SU-DHL-6 (cell line): Measurements from ENCODE around the gene PCYOX1L.

ENCODE experiments used
- H2AFZ ChIP-seq: fragments of 200-600 bp; sonication (generic); 2 replicates; pipeline ENCODE4 v1.6.1; 2014; ENCODE audit warnings: low read depth, mild to moderate bottlenecking, moderate library complexity, mixed read lengths, antibody characterized with exemption, low read length; ENCODE audit not compliant: severe bottlenecking
- H3F3A ChIP-seq: fragments of 200-600 bp; shearing (Covaris generic); 2 replicates; pipeline ENCODE4 v1.6.0; 2016; ENCODE audit warnings: antibody characterized with exemption, mild to moderate bottlenecking; ENCODE audit not compliant: insufficient read depth
- H3K27ac ChIP-seq: fragments of 200-600 bp; sonication (generic); 2 replicates; pipeline ENCODE4 v1.5.1; 2016; ENCODE audit warnings: low read depth, mild to moderate bottlenecking, low read length, moderate library complexity, mixed read lengths
- H3K27me3 ChIP-seq: fragments of 200-600 bp; sonication (generic), shearing (Covaris generic); 2 replicates; pipeline ENCODE4 v1.6.0; 2014; ENCODE audit warnings: mild to moderate bottlenecking, low read length
- H3K36me3 ChIP-seq: fragments of 200-600 bp; sonication (generic); 2 replicates; pipeline ENCODE4 v1.6.1; 2014; ENCODE audit warnings: mild to moderate bottlenecking, low read length, mixed read lengths
- H3K4me2 ChIP-seq: fragments of 300-600, 200-600 bp; shearing (Covaris generic), sonication (generic); 2 replicates; pipeline ENCODE4 v1.6.0; 2014; ENCODE audit warnings: low read length, low read depth, mild to moderate bottlenecking; ENCODE audit not compliant: poor library complexity, severe bottlenecking
- H3K4me3 ChIP-seq: fragments of 200-600 bp; sonication (generic); 2 replicates; pipeline ENCODE4 v1.5.1; 2014; ENCODE audit warnings: antibody characterized with exemption, low read length, mild to moderate bottlenecking, mixed read lengths; ENCODE audit not compliant: insufficient read depth, poor library complexity, severe bottlenecking
- H3K79me2 ChIP-seq: fragments of 200-600 bp; sonication (generic); 2 replicates; pipeline ENCODE4 v1.6.1; 2014; ENCODE audit warnings: mild to moderate bottlenecking, low read length, moderate library complexity; ENCODE audit not compliant: insufficient read depth
- H3K9ac ChIP-seq: fragments of 200-600 bp; sonication (generic); 2 replicates; pipeline ENCODE4 v1.7.0; 2014; ENCODE audit warnings: mild to moderate bottlenecking, low read length
- H3K9me2 ChIP-seq: fragments of 200-600 bp; sonication (generic); replicated peaks from 2 replicates; pipeline ENCODE4 v1.6.1; 2014; ENCODE audit warnings: low read length; ENCODE audit not compliant: insufficient read depth
- H3K9me3 ChIP-seq: fragments of 200-600 bp; sonication (generic); 2 replicates; pipeline ENCODE4 v1.6.1; 2014; ENCODE audit warnings: low read length, mixed read lengths; ENCODE audit not compliant: insufficient read depth
- H4K20me1 ChIP-seq: fragments of 200-600 bp; sonication (generic); 2 replicates; pipeline ENCODE4 v1.6.1; 2014; ENCODE audit warnings: low read depth, mild to moderate bottlenecking, antibody characterized with exemption, low read length, moderate library complexity, mixed read lengths
- CTCF ChIP-seq: fragments of 200-600 bp; sonication (generic); IDR thresholded peaks from one replicate; pipeline ENCODE4 v1.5.1; 2017; ENCODE audit warnings: antibody characterized with exemption, mild to moderate bottlenecking, low read length, moderate library complexity; ENCODE audit not compliant: insufficient read depth, poor library complexity, severe bottlenecking
- EZH2phosphoT487 ChIP-seq: fragments of 200-600 bp; sonication (generic), shearing (Covaris generic); conservative IDR thresholded peaks from 2 replicates; pipeline ENCODE4 v1.6.1; 2018; ENCODE audit warnings: mild to moderate bottlenecking, antibody characterized with exemption, low read length, moderate library complexity, mixed read lengths

The PCYOX1L gene

GRCh38 chr5:149367972-149368645 is 10.3 kb downstream of the PCYOX1L start:
- Histone ChIP-seq H2AFZ (no peak overlapping the region), H3K9me2 (no peaks in the 10 kb centered on the region), H3K27me3 (no peaks in the 10 kb centered on the region), H3K4me3 (no peak overlapping the region), H3K79me2 (no peaks in the 10 kb centered on the region), H3K36me3 (no peaks in the 10 kb centered on the region), H3K27ac (no peak overlapping the region), H3K9ac (no peak overlapping the region), H3K4me2 (no peak overlapping the region), H4K20me1 (no peaks in the 10 kb centered on the region), H3F3A (no peaks in the 10 kb centered on the region), H3K9me3 (no peaks in the 10 kb centered on the region)
- TF ChIP-seq CTCF (no peak), EZH2phosphoT487 (no peak)

- H4K20me1 ChIP-seq = no peaks in the 10 kb centered on the region
- H3K9ac ChIP-seq = no peak overlapping the region
- H2AFZ ChIP-seq = no peak overlapping the region
- no peaks in the 10 kb centered on the region for H3F3A ChIP-seq
- H3K27me3 ChIP-seq = no peaks in the 10 kb centered on the region
- H3K4me3 ChIP-seq = no peak overlapping the region
- no peaks in the 10 kb centered on the region for H3K79me2 ChIP-seq
- no peaks in the 10 kb centered on the region for H3K9me2 ChIP-seq
- H3K36me3 ChIP-seq = no peaks in the 10 kb centered on the region
- no peak for TF ChIP-seq EZH2phosphoT487
- no peak for TF ChIP-seq CTCF
- H3K4me2 ChIP-seq = no peak overlapping the region
- H3K9me3 ChIP-seq = no peaks in the 10 kb centered on the region
- no peak overlapping the region for H3K27ac ChIP-seq
Measured at GRCh38 chr5:149370878-149371277, 13.0 kb downstream of the PCYOX1L start.

- Histone ChIP-seq H3K4me3 (no peak overlapping the region), H3K9me3 (no peaks in the 10 kb centered on the region), H3K9ac (no peak overlapping the region), H3K79me2 (no peaks in the 10 kb centered on the region), H2AFZ (no peak overlapping the region), H3F3A (no peaks in the 10 kb centered on the region), H3K27me3 (no peaks in the 10 kb centered on the region), H3K27ac (no peak overlapping the region), H3K36me3 (no peaks in the 10 kb centered on the region), H3K9me2 (no peaks in the 10 kb centered on the region), H3K4me2 (no peak overlapping the region), H4K20me1 (no peaks in the 10 kb centered on the region)
- no peak for TF ChIP-seq EZH2phosphoT487
- TF ChIP-seq CTCF = peak; percentile 50
Measured at GRCh38 chr5:149371296-149371962, 13.6 kb downstream of the PCYOX1L start.
